MM.1S (cell line): ENCODE measurements around the gene INPP4B.

Experiments used
- DNase-seq: peaks from one replicate; pipeline ENCODE4 v3.0.0-alpha.2; 2015
- H2AFZ ChIP-seq: fragments of 300-600 bp; sonication (generic); 2 replicates; pipeline ENCODE4 v1.6.0; 2016; ENCODE audit warnings: antibody characterized with exemption, low read length
- H3F3A ChIP-seq: fragments of 300-600 bp; sonication (generic); 2 replicates; pipeline ENCODE4 v1.6.1; 2016; ENCODE audit warnings: mild to moderate bottlenecking, antibody characterized with exemption, low read length, moderate library complexity, mixed read lengths; ENCODE audit not compliant: insufficient read depth
- H3K27ac ChIP-seq: fragments of 300-600 bp; sonication (generic); 2 replicates; pipeline ENCODE4 v1.5.1; 2016; ENCODE audit warnings: mild to moderate bottlenecking, low read length
- H3K27me3 ChIP-seq: fragments of 300-600 bp; sonication (generic); replicated peaks from 2 replicates; pipeline ENCODE4 v1.6.0; 2016; ENCODE audit warnings: low read length; ENCODE audit not compliant: insufficient read depth
- H3K36me3 ChIP-seq: fragments of 300-600 bp; sonication (generic); replicated peaks from 2 replicates; pipeline ENCODE4 v1.6.1; 2016; ENCODE audit warnings: mild to moderate bottlenecking, low read length, mixed read lengths; ENCODE audit not compliant: insufficient read depth
- H3K4me1 ChIP-seq: fragments of 300-600 bp; sonication (generic); 2 replicates; pipeline ENCODE4 v1.6.1; 2016; ENCODE audit warnings: low read length, mixed read lengths
- H3K4me2 ChIP-seq: fragments of 300-600 bp; sonication (generic); 2 replicates; pipeline ENCODE4 v1.6.0; 2016; ENCODE audit warnings: low read depth, low read length
- H3K4me3 ChIP-seq: fragments of 300-600 bp; sonication (generic); 2 replicates; pipeline ENCODE4 v1.5.1; 2016; ENCODE audit warnings: low read length, mixed read lengths
- H3K79me2 ChIP-seq: fragments of 300-600 bp; sonication (generic); 2 replicates; pipeline ENCODE4 v1.6.1; 2016; ENCODE audit warnings: mixed run types, low read length, mixed read lengths
- H3K9ac ChIP-seq: fragments of 300-600 bp; sonication (generic); 2 replicates; pipeline ENCODE4 v1.6.1; 2016; ENCODE audit warnings: low read length, mixed read lengths
- H3K9me2 ChIP-seq: fragments of 300-600 bp; sonication (generic); replicated peaks from 2 replicates; pipeline ENCODE4 v1.6.1; 2016; ENCODE audit warnings: mild to moderate bottlenecking, low read length, mixed read lengths; ENCODE audit not compliant: insufficient read depth
- H3K9me3 ChIP-seq: fragments of 300-600 bp; sonication (generic); replicated peaks from 2 replicates; pipeline ENCODE4 v1.6.1; 2016; ENCODE audit warnings: mild to moderate bottlenecking, low read length, mixed read lengths; ENCODE audit not compliant: insufficient read depth
- H4K20me1 ChIP-seq: fragments of 300-600 bp; sonication (generic); 2 replicates; pipeline ENCODE4 v1.6.1; 2016; ENCODE audit warnings: mild to moderate bottlenecking, low read length, moderate library complexity, mixed read lengths; ENCODE audit not compliant: insufficient read depth
- CTCF ChIP-seq: fragments of 300-600 bp; sonication (generic); IDR thresholded peaks from 2 replicates; pipeline ENCODE4 v1.5.1; 2016; ENCODE audit warnings: antibody characterized with exemption, low read length, mixed read lengths
- EZH2 ChIP-seq: fragments of 300-600 bp; sonication (generic); optimal IDR thresholded peaks from 2 replicates; pipeline ENCODE3; 2017; ENCODE audit warnings: low read depth, mild to moderate bottlenecking, antibody characterized with exemption, low read length, mixed read lengths
- EZH2phosphoT487 ChIP-seq: fragments of 300-600 bp; sonication (generic); IDR thresholded peaks from 2 replicates; pipeline ENCODE4 v1.6.1; 2018; ENCODE audit warnings: antibody characterized with exemption, low read length

Gene INPP4B

GRCh38 chr4:142556570-142557238 is 289.4 kb downstream of the INPP4B start:
- Histone ChIP-seq H3K9ac (no peak overlapping the region), H3K4me2 (no peak overlapping the region), H3K27ac (no peak overlapping the region), H3K9me3 (no peaks in the 10 kb centered on the region), H3K27me3 (no peaks in the 10 kb centered on the region), H3K4me1 (no peaks in the 10 kb centered on the region), H3K9me2 (no peaks in the 10 kb centered on the region), H3K79me2 (no peaks in the 10 kb centered on the region), H3K4me3 (no peak overlapping the region), H3F3A (no peaks in the 10 kb centered on the region), H4K20me1 (no peaks in the 10 kb centered on the region), H3K36me3 (no peaks in the 10 kb centered on the region), H2AFZ (no peak overlapping the region)
- no peak for DNase-seq
- no peak for TF ChIP-seq CTCF
- no peak for TF ChIP-seq EZH2
- TF ChIP-seq EZH2phosphoT487: no peak

GRCh38 chr4:142556048-142556447 is 290.1 kb downstream of the INPP4B start:
- no peaks in the 10 kb centered on the region for H3K36me3 ChIP-seq
- H3K79me2 ChIP-seq: no peaks in the 10 kb centered on the region
- H3F3A ChIP-seq: no peaks in the 10 kb centered on the region
- no peaks in the 10 kb centered on the region for H4K20me1 ChIP-seq
- no peak overlapping the region for H3K27ac ChIP-seq
- no peak overlapping the region for H3K4me3 ChIP-seq
- H2AFZ ChIP-seq: no peak overlapping the region
- TF ChIP-seq EZH2: no peak
- TF ChIP-seq EZH2phosphoT487: no peak
- TF ChIP-seq CTCF: no peak
- H3K4me2 ChIP-seq: no peak overlapping the region
- DNase-seq: no peak
- H3K27me3 ChIP-seq: no peaks in the 10 kb centered on the region
- H3K9me3 ChIP-seq: no peaks in the 10 kb centered on the region
- H3K4me1 ChIP-seq: no peaks in the 10 kb centered on the region
- H3K9me2 ChIP-seq: no peaks in the 10 kb centered on the region
- H3K9ac ChIP-seq: no peak overlapping the region

GRCh38 chr4:142554412-142554811 is 291.7 kb downstream of the INPP4B start:
- no peaks in the 10 kb centered on the region for H3K4me1 ChIP-seq
- H2AFZ ChIP-seq: no peak overlapping the region
- no peaks in the 10 kb centered on the region for H3K79me2 ChIP-seq
- no peak overlapping the region for H3K4me3 ChIP-seq
- H3K27me3 ChIP-seq: no peaks in the 10 kb centered on the region
- H3K36me3 ChIP-seq: no peaks in the 10 kb centered on the region
- no peak overlapping the region for H3K4me2 ChIP-seq
- no peaks in the 10 kb centered on the region for H3F3A ChIP-seq
- no peak overlapping the region for H3K27ac ChIP-seq
- no peaks in the 10 kb centered on the region for H3K9me3 ChIP-seq
- H3K9ac ChIP-seq: no peak overlapping the region
- TF ChIP-seq EZH2phosphoT487 (no peak), EZH2 (no peak), CTCF (no peak)
- no peaks in the 10 kb centered on the region for H4K20me1 ChIP-seq
- H3K9me2 ChIP-seq: no peaks in the 10 kb centered on the region
- DNase-seq: no peak
